Measurements from ENCODE around the gene NSG1. TPM values are rescaled to one million over a fixed set of nuclear protein-coding genes. Genes with fewer than 3 reads are reported as not detected.

The NSG1 gene
- under 0.01 and 0.17 TPM in 2 replicates for total RNA-seq
- 1.1 TPM in 2 replicates for polyA plus RNA-seq
- polyA plus RNA-seq (2012) = 1.2 and 1.4 TPM in 2 replicates
- 0.70 and 1.2 TPM in 2 replicates for polyA minus RNA-seq (ENCODE audit: low replicate concordance)

DNA sequence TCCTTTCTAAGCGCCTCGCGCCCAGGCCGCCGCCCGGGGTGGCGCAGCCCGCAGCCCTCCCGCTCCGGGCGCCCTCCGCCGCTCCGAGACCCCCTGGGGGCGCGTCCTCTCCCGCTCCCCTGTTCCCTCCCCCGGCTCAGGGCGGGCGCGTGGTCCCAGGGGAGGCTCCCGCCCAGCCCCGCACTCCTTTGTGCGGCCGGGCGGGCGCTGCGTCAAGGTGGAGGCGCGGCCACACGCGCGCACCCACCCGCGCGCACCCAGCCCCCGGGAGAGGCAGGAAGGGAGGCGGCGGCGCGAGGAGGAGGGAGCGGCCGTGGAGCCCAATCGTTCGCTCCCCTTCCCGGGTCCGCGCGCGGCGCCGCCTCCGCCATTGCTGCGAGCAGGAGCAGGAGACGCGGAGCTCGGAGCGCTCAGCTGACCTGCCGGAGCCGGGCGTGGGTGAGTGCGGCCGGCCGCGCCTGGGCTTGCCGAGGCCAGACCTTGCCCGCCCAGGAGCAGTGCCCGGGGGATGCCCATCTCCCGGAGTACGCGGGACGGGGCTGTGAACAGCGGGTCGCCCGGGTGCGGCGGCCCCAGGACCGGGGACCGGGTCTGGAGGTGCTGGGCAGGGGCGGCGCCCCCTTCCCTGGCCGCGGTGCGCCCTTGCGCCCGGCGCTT, at the start of gene NSG1:
TSS of gene NSG1 (plus strand) at position 367 of the 657 bp plus-strand sequence. CDS start 528 bp downstream, outside the sequence.
- no peaks in the 10 kb centered on the region for H3K79me2 ChIP-seq (ENCODE audit: control insufficient read depth, insufficient read depth, low read length)
- no peak within 1 kb of the TSS for H2AFZ ChIP-seq (ENCODE audit: low read length)
- H3K36me3 ChIP-seq (ENCODE audit: control insufficient read depth, insufficient read depth, low read length) = no peaks in the 10 kb centered on the region
- TF ChIP-seq EZH2 (IDR thresholded peaks at IDR 0.05; ENCODE audit: low read length, missing control alignments) (no peak), CTCF (conservative IDR thresholded peaks at IDR 0.05 in 1 of 2, IDR thresholded peaks at IDR 0.05 in 1 of 2; ENCODE audit: low read depth in 1 of 2, low read length in 2 of 2) (no peak)
- H3K9me3 ChIP-seq (ENCODE audit: control insufficient read depth, insufficient read depth, low read depth, low read length) = no peaks in the 10 kb centered on the region
- no peak within 1 kb of the TSS for H3K9ac ChIP-seq (ENCODE audit: insufficient read depth, low read length)
- no peak within 1 kb of the TSS for H3K27ac ChIP-seq (ENCODE audit: insufficient read depth, low read length)
- no peaks in the 10 kb centered on the region for H3K4me1 ChIP-seq (ENCODE audit: control insufficient read depth, extremely low read depth, insufficient read depth, low read length)
- H4K20me1 ChIP-seq (ENCODE audit: control insufficient read depth, extremely low read depth, insufficient read depth, low read length) = no peaks in the 10 kb centered on the region
- peak within 1 kb of the TSS in 3 of 4 experiments; percentile 10 to 41 (median 17) for H3K4me3 ChIP-seq (replicated peaks in 1 of 4; ENCODE audit: control extremely low read depth in 1 of 4, insufficient read depth in 1 of 4, low read depth in 3 of 4, low read length in 4 of 4)
- peak in 1 of 2 donors; percentile 50 for DNase-seq (ENCODE audit: low read depth in 2 of 2)
- H3K4me2 ChIP-seq (ENCODE audit: extremely low read depth, insufficient read depth, low read length) = peak within 1 kb of the TSS; percentile 75
- peaks cover 50% of the 10 kb centered on the region for H3K27me3 ChIP-seq (ENCODE audit: control insufficient read depth, insufficient read depth, low read length)

DNA sequence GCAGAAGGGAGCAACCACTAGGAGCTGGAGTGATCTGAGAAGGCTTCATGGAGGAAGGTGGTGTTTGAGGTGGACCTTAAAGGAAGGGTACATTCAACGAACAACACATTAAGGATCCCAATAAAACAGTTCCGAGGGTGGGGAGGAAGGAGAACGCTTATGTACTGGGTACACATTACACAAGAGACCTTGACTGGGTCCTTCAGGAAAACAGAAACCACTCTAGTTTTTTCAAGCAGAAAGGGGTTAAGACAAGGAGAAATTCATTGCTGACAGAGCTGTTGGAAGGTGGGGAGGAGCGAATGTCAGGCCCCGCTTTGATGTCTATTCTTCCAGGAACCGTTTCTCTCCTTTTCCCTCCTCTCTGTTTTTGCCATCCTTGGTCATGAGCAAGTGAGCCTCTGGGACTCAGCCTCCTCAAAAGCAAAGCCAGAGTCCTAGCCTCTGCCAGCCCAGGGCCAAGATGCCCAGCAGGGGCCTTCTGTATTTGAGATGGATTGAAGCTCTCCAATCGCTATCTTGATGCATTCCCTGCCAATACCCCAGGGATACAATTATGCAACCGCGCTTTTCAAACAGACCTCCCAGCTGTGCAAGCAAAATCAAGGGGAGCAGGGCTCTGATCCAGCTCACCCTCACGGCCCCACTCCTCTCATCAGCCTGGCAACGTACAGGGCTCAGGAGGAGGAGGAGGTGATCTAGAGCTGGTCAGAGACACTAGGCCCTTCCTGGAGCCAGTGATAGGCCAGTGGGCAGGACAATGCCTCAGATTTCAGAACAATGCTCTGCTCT, 48.5 kb upstream of the NSG1 start:
- H3K4me3 ChIP-seq (replicated peaks in 1 of 4; ENCODE audit: control extremely low read depth in 1 of 4, insufficient read depth in 1 of 4, low read depth in 3 of 4, low read length in 4 of 4) = no peak overlapping the region
- TF ChIP-seq EZH2 (IDR thresholded peaks at IDR 0.05; ENCODE audit: low read length, missing control alignments) = no peak
- no peak for TF ChIP-seq CTCF (conservative IDR thresholded peaks at IDR 0.05 in 1 of 2, IDR thresholded peaks at IDR 0.05 in 1 of 2; ENCODE audit: low read depth in 1 of 2, low read length in 2 of 2)
- no peak overlapping the region for H3K4me2 ChIP-seq (ENCODE audit: extremely low read depth, insufficient read depth, low read length)
- no peak for DNase-seq (ENCODE audit: low read depth in 2 of 2)
- no peaks in the 10 kb centered on the region for H3K4me1 ChIP-seq (ENCODE audit: control insufficient read depth, extremely low read depth, insufficient read depth, low read length)
- H3K9me3 ChIP-seq (ENCODE audit: control insufficient read depth, insufficient read depth, low read depth, low read length) = no peaks in the 10 kb centered on the region
- H2AFZ ChIP-seq (ENCODE audit: low read length) = no peak overlapping the region
- no peaks in the 10 kb centered on the region for H3K79me2 ChIP-seq (ENCODE audit: control insufficient read depth, insufficient read depth, low read length)
- no peak overlapping the region for H3K9ac ChIP-seq (ENCODE audit: insufficient read depth, low read length)
- no peak overlapping the region for H3K27ac ChIP-seq (ENCODE audit: insufficient read depth, low read length)
- peaks cover 4% of the 10 kb centered on the region for H3K27me3 ChIP-seq (ENCODE audit: control insufficient read depth, insufficient read depth, low read length)
- no peaks in the 10 kb centered on the region for H3K36me3 ChIP-seq (ENCODE audit: control insufficient read depth, insufficient read depth, low read length)
- H4K20me1 ChIP-seq (ENCODE audit: control insufficient read depth, extremely low read depth, insufficient read depth, low read length) = no peaks in the 10 kb centered on the region

GRCh38 chr4:4339504-4340085, 47.3 kb upstream of the NSG1 start:
- Histone ChIP-seq H3K4me2 (ENCODE audit: extremely low read depth, insufficient read depth, low read length) (no peak overlapping the region), H3K4me1 (ENCODE audit: control insufficient read depth, extremely low read depth, insufficient read depth, low read length) (no peaks in the 10 kb centered on the region), H3K27ac (ENCODE audit: insufficient read depth, low read length) (no peak overlapping the region), H3K27me3 (ENCODE audit: control insufficient read depth, insufficient read depth, low read length) (peaks cover 4% of the 10 kb centered on the region), H3K9me3 (ENCODE audit: control insufficient read depth, insufficient read depth, low read depth, low read length) (no peaks in the 10 kb centered on the region), H2AFZ (ENCODE audit: low read length) (no peak overlapping the region), H3K36me3 (ENCODE audit: control insufficient read depth, insufficient read depth, low read length) (no peaks in the 10 kb centered on the region), H4K20me1 (ENCODE audit: control insufficient read depth, extremely low read depth, insufficient read depth, low read length) (no peaks in the 10 kb centered on the region), H3K9ac (ENCODE audit: insufficient read depth, low read length) (no peak overlapping the region), H3K4me3 (replicated peaks in 1 of 4; ENCODE audit: control extremely low read depth in 1 of 4, insufficient read depth in 1 of 4, low read depth in 3 of 4, low read length in 4 of 4) (no peak overlapping the region), H3K79me2 (ENCODE audit: control insufficient read depth, insufficient read depth, low read length) (no peaks in the 10 kb centered on the region)
- TF ChIP-seq CTCF (conservative IDR thresholded peaks at IDR 0.05 in 1 of 2, IDR thresholded peaks at IDR 0.05 in 1 of 2; ENCODE audit: low read depth in 1 of 2, low read length in 2 of 2) = no peak
- TF ChIP-seq EZH2 (IDR thresholded peaks at IDR 0.05; ENCODE audit: low read length, missing control alignments) = no peak
- DNase-seq (ENCODE audit: low read depth in 2 of 2) = no peak

All from fibroblast of lung (primary cell).